Astrocyte of the cerebellum (primary cell): ENCODE results near the gene FAM168A.

Source experiments
- DNase-seq: peaks from one replicate; pipeline ENCODE4 v3.0.0-alpha.2; 2011; ENCODE audit warnings: low read depth
- H3K4me3 ChIP-seq: 2 replicates; pipeline ENCODE4 v1.5.1; 2011; ENCODE audit warnings: mild to moderate bottlenecking, low read depth, low read length, moderate library complexity
- CTCF ChIP-seq: IDR thresholded peaks from 2 replicates; pipeline ENCODE4 v1.5.1; 2012; ENCODE audit warnings: low read length, low read depth, moderate library complexity, mild to moderate bottlenecking; ENCODE audit errors: missing control alignments
- in situ Hi-C: cut with HindIII; loops from 2 replicates; pipeline ENCODE4 v1.10.0; 2017; ENCODE audit warnings: low sequenced_read_pairs

Gene FAM168A

GRCh38 chr11:73394416-73395296 lies 203.3 kb downstream of the FAM168A start:
- H3K4me3 ChIP-seq = no peak overlapping the region
- no peak for DNase-seq
- in situ Hi-C loops = no loop called here
- TF ChIP-seq CTCF = no peak

- TF ChIP-seq CTCF = peak; percentile 90
- H3K4me3 ChIP-seq = no peak overlapping the region
- in situ Hi-C loops = no loop called here
- peak; percentile 64 for DNase-seq
Measured at GRCh38 chr11:73393479-73394415, 204.2 kb downstream of the FAM168A start.

GRCh38 chr11:73393011-73393380 lies 204.9 kb downstream of the FAM168A start:
- TF ChIP-seq CTCF = no peak
- H3K4me3 ChIP-seq = no peak overlapping the region
- DNase-seq = no peak
- in situ Hi-C loops = no loop called here

- in situ Hi-C loops = no loop called here
Measured at GRCh38 chr11:73392108-73393010, 205.6 kb downstream of the FAM168A start.

GRCh38 chr11:73391665-73392064 lies 206.2 kb downstream of the FAM168A start:
- in situ Hi-C loops = no loop called here
- TF ChIP-seq CTCF = no peak
- no peak for DNase-seq
- H3K4me3 ChIP-seq = no peak overlapping the region

More at GRCh38 chr11:73392108-73393010, 205.6 kb downstream of the FAM168A start:
- no peak for DNase-seq
- H3K4me3 ChIP-seq = no peak overlapping the region
- no peak for TF ChIP-seq CTCF
